ENCODE results near the gene TMC7. TPM values are rescaled to one million over a fixed set of nuclear protein-coding genes. Genes with fewer than 3 reads are reported as not detected.
"Not testable (repeated sequence)": the region's sequence is repeated elsewhere in the genome, so short reads cannot be mapped to it uniquely, and the experiment has no call there.

TMC7 gene
- total RNA-seq, 1 donor from 2014 or later = 0.75 TPM

GRCh38 chr16:18969050-18969854 is 14.5 kb upstream of the TMC7 start:
- no peaks in the 10 kb centered on the region for H3K27me3 ChIP-seq (ENCODE audit: control insufficient read depth, insufficient read depth, low read length)
- no peak overlapping the region for H3K4me3 ChIP-seq (ENCODE audit: low read depth, low read length)
- DNase-seq (ENCODE audit: low read depth) = no peak
- no peaks in the 10 kb centered on the region for H3K36me3 ChIP-seq (ENCODE audit: control insufficient read depth, insufficient read depth, low read length)
- peak; percentile 95 for TF ChIP-seq CTCF (IDR thresholded peaks at IDR 0.05; ENCODE audit: insufficient read depth, low read length, poor library complexity, severe bottlenecking)

DNA sequence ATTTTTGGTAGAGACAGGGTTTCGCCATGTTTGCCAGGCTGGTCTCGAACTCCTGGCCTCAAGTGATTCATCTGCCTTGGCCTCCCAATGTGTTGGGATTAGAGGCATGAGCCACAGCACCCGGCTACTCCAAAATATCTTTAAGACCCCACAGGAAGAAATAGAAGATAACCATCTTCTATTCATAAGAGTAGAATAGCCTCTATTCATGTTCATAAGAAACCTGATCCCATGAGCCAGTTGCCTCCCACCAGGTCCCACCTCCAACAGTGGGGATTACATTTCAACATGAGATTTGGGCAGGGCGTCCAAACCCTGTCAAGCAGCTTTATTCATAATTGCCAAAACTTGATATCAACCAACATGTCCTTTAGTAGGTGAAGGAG is 13.9 kb upstream of the TMC7 start:
- TF ChIP-seq CTCF (IDR thresholded peaks at IDR 0.05; ENCODE audit: insufficient read depth, low read length, poor library complexity, severe bottlenecking) = no peak
- no peak for DNase-seq (ENCODE audit: low read depth)
- Histone ChIP-seq H3K36me3 (ENCODE audit: control insufficient read depth, insufficient read depth, low read length) (no peaks in the 10 kb centered on the region), H3K4me3 (ENCODE audit: low read depth, low read length) (no peak overlapping the region), H3K27me3 (ENCODE audit: control insufficient read depth, insufficient read depth, low read length) (no peaks in the 10 kb centered on the region)

DNA sequence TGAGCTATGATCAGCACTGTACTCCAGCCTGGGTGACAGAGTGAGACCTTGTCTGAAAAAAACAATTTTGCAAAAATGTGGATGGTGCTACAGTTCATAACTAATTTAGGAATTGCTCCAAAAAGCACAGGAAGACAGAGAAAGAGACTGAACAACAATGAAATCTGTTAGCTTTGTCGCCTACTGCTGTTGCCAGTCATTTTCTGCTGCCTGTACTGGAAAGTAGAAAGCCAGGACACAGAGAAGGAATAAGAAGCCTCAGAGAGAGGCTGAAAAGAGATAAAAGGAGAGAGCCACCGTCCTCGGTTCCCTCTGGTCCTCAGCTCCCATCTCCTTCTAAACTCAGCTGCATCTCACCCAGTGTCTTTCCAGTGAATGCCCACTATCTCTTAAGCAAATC is 8.6 kb upstream of the TMC7 start:
- DNase-seq (ENCODE audit: low read depth) = no peak
- TF ChIP-seq CTCF (IDR thresholded peaks at IDR 0.05; ENCODE audit: insufficient read depth, low read length, poor library complexity, severe bottlenecking) = no peak
- Histone ChIP-seq H3K27me3 (ENCODE audit: control insufficient read depth, insufficient read depth, low read length) (no peaks in the 10 kb centered on the region), H3K4me3 (ENCODE audit: low read depth, low read length) (no peak overlapping the region), H3K36me3 (ENCODE audit: control insufficient read depth, insufficient read depth, low read length) (no peaks in the 10 kb centered on the region)

- TF ChIP-seq CTCF (IDR thresholded peaks at IDR 0.05; ENCODE audit: insufficient read depth, low read length, poor library complexity, severe bottlenecking) = no peak
- no peak for DNase-seq (ENCODE audit: low read depth)
- Histone ChIP-seq H3K36me3 (ENCODE audit: control insufficient read depth, insufficient read depth, low read length) (no peaks in the 10 kb centered on the region), H3K27me3 (ENCODE audit: control insufficient read depth, insufficient read depth, low read length) (no peaks in the 10 kb centered on the region), H3K4me3 (ENCODE audit: low read depth, low read length) (no peak overlapping the region)
Measured at GRCh38 chr16:18979936-18980335, 3.8 kb upstream of the TMC7 start.

- Histone ChIP-seq H3K36me3 (ENCODE audit: control insufficient read depth, insufficient read depth, low read length) (no peaks in the 10 kb centered on the region), H3K27me3 (ENCODE audit: control insufficient read depth, insufficient read depth, low read length) (no peaks in the 10 kb centered on the region), H3K4me3 (ENCODE audit: low read depth, low read length) (peak overlapping the region; percentile 60)
- TF ChIP-seq CTCF (IDR thresholded peaks at IDR 0.05; ENCODE audit: insufficient read depth, low read length, poor library complexity, severe bottlenecking) = no peak
- DNase-seq (ENCODE audit: low read depth) = no peak
Measured at GRCh38 chr16:18984435-18985005, 786 bp downstream of the TMC7 start.

DNA sequence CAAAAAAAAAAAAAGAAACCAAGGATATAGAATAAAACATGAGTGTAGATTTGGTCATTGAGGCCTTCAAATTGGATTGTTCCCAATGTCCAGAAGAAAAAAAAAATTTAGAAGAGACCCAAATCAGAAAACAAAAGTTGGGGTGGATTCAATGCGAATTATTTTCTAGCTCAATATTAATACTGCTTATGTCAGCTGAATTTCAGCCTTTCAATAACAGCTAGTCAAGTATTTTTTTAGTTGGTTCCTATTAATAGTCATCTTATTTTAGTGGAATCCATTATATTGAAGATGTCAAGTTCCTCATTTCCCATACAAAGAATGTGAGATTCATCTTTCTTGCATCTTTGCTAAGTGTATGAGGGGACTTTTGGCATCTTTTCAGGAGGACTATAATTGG is 1.5 kb downstream of the TMC7 start:
- not testable (repeated sequence) for H3K27me3 ChIP-seq (ENCODE audit: control insufficient read depth, insufficient read depth, low read length); H3K36me3 ChIP-seq (ENCODE audit: control insufficient read depth, insufficient read depth, low read length); H3K4me3 ChIP-seq (ENCODE audit: low read depth, low read length); DNase-seq (ENCODE audit: low read depth)

DNA sequence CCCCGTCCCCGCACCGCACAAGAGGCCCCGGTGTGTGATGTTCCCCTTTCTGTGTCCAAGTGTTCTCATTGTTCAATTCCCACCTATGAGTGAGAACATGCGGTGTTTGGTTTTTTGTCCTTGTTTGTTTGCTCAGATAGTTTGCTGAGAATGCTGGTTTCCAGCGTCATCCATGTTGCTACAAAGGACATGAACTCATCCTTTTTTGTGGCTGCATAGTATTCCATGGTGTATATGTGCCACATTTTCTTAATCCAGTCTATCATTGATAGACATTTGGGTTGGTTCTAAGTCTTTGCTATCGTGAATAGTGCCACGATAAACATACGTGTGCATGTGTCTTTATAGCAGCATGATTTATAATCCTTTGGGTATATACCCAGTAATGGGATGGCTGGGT is 8.0 kb downstream of the TMC7 start:
- H3K36me3 ChIP-seq (ENCODE audit: control insufficient read depth, insufficient read depth, low read length); H3K27me3 ChIP-seq (ENCODE audit: control insufficient read depth, insufficient read depth, low read length); DNase-seq (ENCODE audit: low read depth); H3K4me3 ChIP-seq (ENCODE audit: low read depth, low read length): not testable (repeated sequence)

- H3K4me3 ChIP-seq (ENCODE audit: low read depth, low read length); H3K36me3 ChIP-seq (ENCODE audit: control insufficient read depth, insufficient read depth, low read length); DNase-seq (ENCODE audit: low read depth); H3K27me3 ChIP-seq (ENCODE audit: control insufficient read depth, insufficient read depth, low read length): not testable (repeated sequence)
Measured at GRCh38 chr16:18993531-18993930, 9.8 kb downstream of the TMC7 start.

- DNase-seq (ENCODE audit: low read depth); H3K36me3 ChIP-seq (ENCODE audit: control insufficient read depth, insufficient read depth, low read length); H3K27me3 ChIP-seq (ENCODE audit: control insufficient read depth, insufficient read depth, low read length); H3K4me3 ChIP-seq (ENCODE audit: low read depth, low read length): not testable (repeated sequence)
Measured at GRCh38 chr16:18994181-18994580, 10.4 kb downstream of the TMC7 start.
